GM21381 (cell line): ENCODE measurements around the gene TAL1.

Experiments
- ATAC-seq: cut with Tn5 transposase; IDR thresholded peaks from one replicate; pipeline ENCODE4 v1.9.1; 2021; ENCODE audit warnings: mild to moderate bottlenecking, moderate library complexity; ENCODE audit not compliant: unreplicated experiment

TAL1 gene

DNA sequence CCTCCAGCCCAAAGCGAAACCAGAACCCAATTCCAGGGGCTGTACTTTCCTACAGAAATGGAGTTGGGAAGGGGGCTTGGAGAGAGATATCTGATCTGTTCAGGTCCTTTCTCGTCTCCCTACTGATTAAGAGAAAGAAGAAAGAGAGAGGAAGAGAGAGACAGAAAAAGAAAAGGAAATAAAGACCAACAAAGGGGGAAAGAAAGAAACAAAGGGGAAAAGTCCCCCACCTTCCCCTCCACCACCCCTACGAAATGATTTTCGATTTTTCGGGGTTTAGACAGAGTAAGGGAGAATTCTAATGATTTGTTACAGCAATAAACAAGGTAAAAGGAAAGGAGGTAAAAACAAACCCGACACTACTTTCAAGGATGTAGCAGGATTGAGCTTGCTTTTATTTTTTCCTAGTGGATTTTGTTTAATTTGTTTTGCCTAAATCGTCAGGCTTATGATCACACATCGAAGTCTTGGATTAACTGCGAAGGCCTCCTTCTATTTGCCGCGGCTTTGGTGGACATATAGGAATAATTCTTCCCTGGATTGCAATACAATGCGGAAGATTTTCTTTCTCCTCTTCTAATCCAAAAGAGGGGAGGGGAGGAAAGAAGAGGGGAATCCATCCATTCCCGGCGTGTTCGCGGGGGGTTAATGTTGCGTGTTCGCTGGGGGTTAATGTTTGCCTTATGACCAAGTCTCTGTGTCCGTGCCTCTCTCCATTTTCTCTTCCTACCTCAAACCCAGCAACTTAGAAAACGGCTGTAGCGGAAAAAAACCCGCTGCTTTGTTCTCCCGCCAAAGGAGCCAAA, 1.9 kb downstream of the TAL1 start:
- no peak for ATAC-seq

DNA sequence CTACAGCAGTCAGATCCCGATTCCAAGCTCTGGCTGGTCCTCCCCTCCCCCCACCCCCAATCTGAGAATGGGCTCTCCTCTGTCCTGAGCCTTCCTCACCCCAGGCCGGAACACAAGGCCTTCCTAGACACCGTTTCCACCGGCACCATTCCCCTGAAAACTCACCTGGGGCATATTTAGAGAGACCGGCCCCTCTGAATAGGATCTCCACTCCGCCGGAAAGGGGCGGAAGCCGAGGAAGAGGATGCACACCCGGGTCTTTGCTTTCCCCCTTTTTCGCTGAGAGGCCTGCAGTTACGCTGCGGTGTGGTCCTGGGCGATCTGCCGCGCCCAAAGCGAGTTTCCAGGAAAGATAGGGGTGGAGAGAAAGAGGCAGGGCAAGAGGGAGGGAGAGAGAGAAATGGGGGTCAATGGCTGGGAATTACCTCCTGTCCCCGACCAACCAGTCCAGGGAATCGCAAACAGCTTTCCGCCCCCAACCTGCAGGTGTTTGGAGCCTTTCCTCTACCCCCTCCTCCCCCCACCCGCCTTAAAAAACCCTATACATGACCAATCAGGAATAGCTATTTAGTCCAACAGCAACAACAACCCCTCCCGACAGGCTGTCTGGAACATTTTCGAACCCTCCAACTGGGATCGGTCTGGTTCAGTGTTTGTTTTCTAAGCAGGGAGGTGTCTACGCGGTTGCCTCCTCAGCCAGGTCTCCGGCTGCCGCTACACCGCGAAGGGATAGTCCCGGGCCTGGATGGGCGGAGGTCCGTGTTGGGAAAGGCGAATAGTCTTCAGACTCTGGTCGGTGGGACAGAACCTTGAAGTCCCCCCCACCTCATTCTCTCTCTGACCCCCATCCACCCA, 2.8 kb downstream of the TAL1 start:
- ATAC-seq = no peak

DNA sequence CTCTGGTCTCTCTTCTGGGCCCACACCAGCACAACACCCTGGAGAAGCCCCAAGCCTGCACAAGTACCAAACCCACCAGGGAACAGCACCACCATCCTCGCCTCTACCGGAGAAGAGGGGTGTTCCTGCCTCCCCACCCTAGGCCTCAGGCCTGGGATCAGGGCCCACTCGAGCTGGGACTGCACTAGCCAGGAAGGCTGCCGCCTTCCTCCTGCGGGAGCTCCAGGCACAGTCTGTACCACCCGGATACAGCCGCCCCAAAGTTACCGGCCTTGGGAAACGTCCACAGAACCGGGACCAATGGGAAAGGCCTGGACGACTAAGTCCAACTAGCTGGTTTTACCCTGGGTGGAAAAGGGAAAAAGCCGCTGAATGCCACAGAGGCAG, 3.4 kb downstream of the TAL1 start:
- ATAC-seq = no peak

- no peak for ATAC-seq
Observed at GRCh38 chr1:47227341-47228232, 4.4 kb downstream of the TAL1 start.

GRCh38 chr1:47226839-47227215, 5.2 kb downstream of the TAL1 start:
- no peak for ATAC-seq

DNA sequence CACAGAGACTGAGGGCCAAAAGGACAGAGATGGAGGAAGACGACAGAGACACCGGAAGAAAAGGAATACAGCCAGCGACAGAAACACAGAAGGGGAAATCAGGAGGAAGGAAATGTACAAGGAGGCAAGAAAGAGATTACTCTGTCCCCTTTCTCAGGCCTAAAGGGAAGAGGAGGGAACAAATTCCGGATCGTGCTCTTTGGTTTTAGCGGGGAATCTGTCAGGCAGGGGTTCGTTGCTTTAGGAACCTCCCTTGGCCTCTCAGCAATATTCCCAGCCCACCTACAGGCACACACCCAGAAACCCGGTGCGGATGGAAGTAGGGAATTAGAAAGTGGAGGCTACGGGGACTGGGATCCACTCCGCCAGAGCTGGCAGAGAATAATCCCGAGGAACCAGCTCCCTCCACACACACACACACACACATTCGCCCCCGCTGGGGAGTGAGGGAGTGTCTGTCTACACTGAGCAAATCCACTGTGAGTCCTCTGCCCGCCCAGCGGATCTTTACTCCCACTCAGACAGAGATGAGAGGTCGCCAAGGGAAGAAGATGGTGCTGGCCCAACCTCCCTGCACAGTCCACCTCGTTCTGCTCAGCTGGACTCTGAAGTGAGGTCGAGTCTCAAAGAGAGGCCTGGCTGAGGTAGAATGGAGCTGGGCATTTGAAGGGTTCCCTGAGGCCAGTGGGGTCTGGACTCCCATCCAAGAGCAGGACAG, 5.7 kb downstream of the TAL1 start:
- ATAC-seq = no peak

DNA sequence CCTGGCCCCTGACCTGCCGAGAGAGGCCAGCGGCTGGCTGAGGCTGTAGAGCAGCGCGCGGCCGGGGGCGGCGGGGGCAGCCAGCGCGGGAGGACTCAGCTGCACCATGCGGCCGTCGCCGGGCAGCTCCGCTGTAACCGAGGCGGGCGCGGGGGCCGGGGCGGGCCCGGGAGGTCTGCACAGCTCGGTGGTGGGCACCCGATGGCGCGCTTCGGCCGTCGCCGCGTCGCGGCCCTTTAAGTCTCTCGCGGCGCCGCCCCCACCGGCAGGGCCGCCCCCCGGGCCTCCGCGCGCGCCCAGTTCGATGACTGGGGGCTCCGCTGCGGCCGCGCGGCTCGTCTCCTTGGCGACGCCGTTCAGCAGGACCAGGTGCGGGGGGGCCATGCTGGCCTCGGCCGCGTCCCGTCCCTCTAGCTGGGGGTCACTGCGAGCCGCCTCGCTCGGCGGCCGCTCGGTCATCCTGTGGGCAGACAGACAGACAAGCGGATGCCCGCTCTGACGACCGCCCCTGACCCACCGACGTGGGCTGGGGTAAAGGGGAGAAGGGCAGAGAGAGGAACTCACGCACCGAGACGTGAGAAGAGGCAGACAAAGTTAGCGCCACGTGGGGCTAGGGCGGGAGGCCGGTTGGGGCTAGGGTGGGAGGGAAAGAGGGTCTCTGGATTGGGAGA, 6.5 kb downstream of the TAL1 start:
- no peak for ATAC-seq

- ATAC-seq = no peak
Observed at GRCh38 chr1:47224676-47225399, 7.2 kb downstream of the TAL1 start.

- ATAC-seq = no peak
Observed at GRCh38 chr1:47223921-47224675, 7.9 kb downstream of the TAL1 start.

- ATAC-seq = no peak
Observed at GRCh38 chr1:47223174-47223920, 8.7 kb downstream of the TAL1 start.

GRCh38 chr1:47222476-47222875, 9.5 kb downstream of the TAL1 start:
- ATAC-seq = no peak

DNA sequence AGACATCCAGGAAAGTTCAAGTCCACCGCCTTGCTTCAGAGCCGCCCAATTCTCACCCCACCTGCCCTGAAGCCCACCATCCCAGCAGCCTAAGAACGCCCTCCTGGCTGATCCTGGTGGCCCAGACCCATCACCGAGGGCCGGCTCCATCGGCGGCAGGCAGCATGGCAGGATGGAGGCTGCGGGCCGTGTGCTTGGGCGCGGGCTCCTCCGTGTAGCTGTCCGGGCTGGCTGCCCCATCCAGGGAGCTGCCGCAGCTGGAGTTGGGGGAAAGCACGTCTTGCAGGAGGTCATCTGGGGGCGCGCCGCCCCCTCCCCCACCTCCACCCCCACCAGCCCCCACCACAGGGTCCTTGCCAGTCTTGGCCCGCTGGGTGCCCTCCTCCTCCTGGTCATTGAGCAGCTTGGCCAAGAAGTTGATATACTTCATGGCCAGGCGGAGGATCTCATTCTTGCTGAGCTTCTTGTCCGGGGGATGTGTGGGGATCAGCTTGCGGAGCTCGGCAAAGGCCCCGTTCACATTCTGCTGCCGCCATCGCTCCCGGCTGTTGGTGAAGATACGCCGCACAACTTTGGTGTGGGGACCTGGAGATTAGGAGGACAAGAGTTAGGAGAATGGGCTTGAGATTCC, 12.3 kb downstream of the TAL1 start:
- no peak for ATAC-seq

GRCh38 chr1:47219001-47219400, 13.0 kb downstream of the TAL1 start:
- ATAC-seq = no peak

GRCh38 chr1:47216278-47217059, 15.6 kb downstream of the TAL1 start:
- ATAC-seq = no peak

GRCh38 chr1:47215713-47216112, 16.3 kb downstream of the TAL1 start:
- no peak for ATAC-seq

DNA sequence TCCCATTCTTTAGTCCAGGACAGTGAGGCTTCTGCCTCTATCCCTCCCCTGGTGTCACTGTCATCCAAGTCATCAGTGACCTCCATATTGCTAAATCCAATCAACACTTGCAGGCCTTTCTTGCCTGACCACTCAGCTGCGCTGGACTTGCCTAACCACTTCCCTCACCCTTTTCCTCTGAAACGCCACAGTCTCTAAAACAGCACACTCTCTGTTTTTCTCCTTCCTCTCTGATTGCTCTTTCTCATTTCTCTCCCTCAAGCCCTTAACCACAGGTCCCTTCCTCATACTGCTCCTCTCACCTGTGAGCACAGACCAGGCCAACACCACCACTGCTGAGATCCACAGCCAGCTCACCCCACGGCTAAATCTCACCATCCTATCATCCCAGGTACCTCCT, 17.5 kb downstream of the TAL1 start:
- no peak for ATAC-seq
